ENCODE measurements around the gene CXADR.
"Not testable (repeated sequence)": the region's sequence is repeated elsewhere in the genome, so short reads cannot be mapped to it uniquely, and the experiment has no call there.

Gene CXADR

GRCh38 chr21:17506951-17507350 lies 5.9 kb upstream of the CXADR start:
- no peak for DNase-seq

DNA sequence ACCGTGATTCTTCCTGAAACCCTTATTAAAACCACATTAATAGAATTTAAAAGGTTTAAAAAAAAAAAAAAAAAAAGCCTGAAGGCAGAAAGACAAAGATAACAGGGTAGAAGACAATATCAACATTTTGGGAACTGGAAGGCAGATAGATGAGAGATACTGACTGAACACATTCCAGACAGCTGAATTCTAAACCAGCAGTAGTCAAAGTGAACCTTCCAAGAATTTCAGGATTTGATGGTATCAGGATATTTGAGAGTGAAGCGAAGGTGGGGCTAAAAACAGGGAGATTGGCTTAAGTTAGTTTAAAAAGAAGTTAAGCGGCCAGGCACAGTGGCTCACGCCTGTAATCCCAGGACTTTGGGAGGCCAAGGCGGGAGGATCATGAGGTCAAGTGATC lies 5.3 kb upstream of the CXADR start:
- no peak for DNase-seq

- peak; percentile 11 for DNase-seq
Measured at GRCh38 chr21:17513214-17514123, 626 bp downstream of the CXADR start.

DNA sequence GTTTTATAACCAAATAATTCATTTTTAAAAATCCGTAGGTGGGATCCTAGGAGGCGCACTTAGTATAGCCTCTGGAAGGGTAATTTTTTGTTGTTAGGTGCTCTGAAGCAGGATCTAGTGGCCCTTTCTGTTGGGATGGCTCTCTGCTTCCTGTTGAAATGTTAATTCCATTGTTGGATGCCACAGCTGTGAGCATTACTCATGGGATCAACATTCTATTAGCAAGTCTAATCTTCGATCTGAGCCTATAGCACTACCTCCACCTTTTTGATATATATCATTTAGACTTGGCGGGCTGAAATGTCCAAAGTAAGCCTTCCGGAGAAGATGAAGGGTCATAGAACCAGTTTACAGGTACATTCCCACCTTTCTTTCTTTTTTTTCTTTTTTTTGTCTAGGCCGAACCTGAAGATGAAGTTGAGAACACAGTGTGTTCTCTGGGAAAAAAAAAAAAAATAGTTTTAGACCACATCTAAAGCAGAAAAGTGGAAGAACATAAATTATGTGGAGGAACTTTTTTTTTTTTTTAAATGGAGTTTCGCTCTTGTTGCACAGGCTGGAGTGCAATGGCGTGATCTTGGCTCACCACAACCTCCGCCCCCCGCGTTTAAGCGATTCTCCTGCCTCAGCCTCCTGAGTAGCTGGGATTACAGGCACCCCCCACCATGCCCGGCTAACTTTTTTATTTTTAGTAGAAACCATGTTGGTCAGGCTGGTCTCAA lies 1.4 kb downstream of the CXADR start:
- DNase-seq = no peak

DNA sequence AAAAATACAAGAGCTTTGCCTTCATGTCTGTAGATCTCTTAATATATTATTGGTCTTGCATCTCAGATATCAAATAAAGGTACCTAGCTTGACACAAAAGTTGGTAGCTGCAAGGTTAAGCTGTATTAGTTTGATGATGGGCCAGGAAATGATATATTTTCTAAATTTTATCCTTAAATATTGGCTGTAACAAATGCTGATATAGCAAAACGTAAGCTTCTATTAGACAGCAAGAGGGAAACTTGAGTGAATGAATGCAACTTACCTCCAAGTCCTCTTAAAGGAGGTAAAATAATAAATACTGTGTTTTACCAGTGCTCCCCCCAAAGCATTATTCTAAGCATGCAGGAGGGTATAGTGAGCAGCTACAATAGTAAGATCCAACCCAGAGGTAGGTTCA lies 4.2 kb downstream of the CXADR start:
- not testable (repeated sequence) for DNase-seq

GRCh38 chr21:17519208-17519738 lies 6.4 kb downstream of the CXADR start:
- no peak for DNase-seq

GRCh38 chr21:17519965-17520609 lies 7.2 kb downstream of the CXADR start:
- no peak for DNase-seq

- no peak for DNase-seq
Measured at GRCh38 chr21:17523007-17523451, 10.2 kb downstream of the CXADR start.

DNA sequence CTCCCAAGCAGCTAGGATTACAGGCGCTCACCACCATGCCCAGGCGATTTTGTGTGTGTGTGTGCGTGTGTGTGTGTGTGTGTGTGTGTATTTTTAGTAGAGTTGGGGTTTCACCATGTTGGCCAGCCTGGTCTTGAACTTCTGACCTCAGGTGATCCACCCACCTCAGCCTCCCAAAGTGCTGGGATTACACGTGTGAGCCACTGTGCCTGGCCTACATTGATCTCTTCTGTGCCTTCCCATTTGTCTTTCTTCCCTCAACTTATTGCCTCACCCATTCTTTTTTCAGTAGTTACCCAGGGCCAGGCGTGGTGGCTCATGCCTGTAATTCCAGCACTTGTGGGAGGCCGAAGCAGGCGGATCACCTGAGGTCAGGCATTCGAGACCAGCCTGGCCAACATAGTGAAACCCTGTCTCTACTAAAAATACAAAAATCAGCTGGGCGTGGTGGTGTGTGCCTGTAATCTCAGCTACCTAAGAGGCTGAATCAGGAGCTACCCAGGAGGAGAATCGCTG lies 11.2 kb downstream of the CXADR start:
- not testable (repeated sequence) for DNase-seq

DNA sequence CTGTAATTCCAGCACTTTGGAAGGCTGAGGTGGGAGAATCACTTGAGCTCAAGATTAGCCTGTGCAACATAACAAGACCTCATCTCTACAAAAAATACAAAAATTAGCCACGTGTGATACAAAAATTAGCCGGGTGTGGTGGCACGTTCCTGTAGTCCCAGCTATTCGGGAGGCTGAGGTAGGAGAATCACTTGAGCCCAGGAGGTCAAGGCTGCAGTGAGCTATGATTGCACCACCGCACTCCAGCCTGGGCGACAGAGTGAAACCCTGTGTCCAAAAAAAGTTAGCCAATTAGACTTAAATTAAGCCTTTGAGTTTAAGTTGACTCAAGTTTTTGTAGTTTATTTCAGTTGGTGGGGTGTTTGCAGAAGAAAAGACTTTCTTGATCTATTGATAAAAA lies 11.8 kb downstream of the CXADR start:
- no peak for DNase-seq

- no peak for DNase-seq
Measured at GRCh38 chr21:17526776-17527175, 13.9 kb downstream of the CXADR start.

GRCh38 chr21:17527240-17527639 lies 14.4 kb downstream of the CXADR start:
- DNase-seq = no peak

- no peak for DNase-seq
Measured at GRCh38 chr21:17527711-17528110, 14.9 kb downstream of the CXADR start.

DNA sequence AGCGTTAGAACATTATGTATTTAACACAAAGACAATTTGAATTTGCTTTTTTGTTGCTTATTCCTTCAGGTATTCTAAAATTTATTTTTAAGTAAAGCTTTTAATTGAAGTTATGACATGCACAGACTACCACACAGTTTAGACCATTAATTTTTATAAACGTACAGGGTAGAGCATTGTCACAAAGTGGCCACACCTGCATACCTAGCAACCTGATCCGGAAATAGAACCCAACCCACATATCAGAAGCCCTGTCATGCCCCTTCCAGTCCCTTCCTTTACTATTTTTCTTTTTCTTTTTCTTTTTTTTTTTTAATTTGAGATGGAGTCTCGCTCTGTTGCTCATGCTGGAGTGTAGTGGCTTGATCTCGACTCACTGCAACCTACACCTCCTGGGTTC lies 16.8 kb downstream of the CXADR start:
- no peak for DNase-seq

- no peak for DNase-seq
Measured at GRCh38 chr21:17532292-17532691, 19.4 kb downstream of the CXADR start.

DNA sequence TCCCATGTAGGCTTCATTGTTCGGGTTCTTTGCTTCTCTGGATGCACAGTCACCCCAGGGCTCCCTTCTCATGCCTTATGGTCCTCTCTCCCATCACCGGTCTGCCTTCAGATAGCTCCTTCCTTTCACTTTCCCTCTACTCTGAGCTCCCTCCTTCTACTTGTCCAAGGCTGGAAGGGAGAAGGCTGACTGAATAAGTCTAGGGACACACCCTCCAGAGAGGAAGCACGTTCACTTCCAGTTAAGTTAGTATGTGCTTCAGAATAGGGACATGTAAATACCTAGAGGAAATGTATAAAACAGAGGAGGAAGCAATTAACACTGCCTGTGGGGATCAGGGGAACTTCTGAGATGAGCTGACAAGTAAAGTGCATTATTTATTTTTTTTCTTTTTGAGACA lies 23.5 kb downstream of the CXADR start:
- DNase-seq = no peak

DNA sequence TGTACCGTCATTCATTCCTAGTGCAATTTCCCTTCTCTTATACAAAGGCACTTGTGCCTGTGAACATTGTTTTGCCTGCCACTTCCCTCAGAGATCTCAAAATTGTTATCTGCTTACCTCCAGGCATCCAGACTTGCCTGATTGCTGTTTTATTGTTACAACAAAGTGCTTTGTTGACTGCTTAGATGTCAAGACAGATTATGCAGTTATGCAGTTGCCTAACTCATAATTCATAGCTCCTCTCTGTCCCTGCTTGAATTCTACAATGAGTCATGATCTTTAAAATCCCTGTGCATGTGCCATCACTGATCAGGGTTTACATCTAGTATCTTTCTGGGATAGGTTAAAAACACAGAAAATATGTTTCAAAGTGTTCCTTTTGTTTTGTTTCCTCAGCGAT lies 24.5 kb downstream of the CXADR start:
- DNase-seq = no peak

DNA sequence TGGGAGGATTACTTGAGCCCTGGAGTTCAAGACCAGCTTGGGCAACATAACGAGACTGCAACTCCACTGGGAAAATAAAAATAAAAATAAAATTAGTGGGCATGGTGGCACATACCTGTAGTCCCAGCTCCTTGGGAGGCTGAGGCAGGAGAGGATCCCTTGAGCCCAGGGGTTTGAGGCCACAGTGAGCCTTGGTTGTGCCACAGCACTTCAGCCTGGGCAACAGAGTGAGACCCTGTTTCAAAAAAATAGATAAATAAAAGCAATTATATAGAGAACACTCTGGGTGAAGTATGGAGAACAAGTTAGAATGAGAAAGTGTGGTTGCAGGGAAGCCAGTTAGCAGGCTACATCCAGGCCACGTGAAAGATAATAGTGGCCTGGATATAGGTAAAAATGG lies 25.7 kb downstream of the CXADR start:
- no peak for DNase-seq

DNA sequence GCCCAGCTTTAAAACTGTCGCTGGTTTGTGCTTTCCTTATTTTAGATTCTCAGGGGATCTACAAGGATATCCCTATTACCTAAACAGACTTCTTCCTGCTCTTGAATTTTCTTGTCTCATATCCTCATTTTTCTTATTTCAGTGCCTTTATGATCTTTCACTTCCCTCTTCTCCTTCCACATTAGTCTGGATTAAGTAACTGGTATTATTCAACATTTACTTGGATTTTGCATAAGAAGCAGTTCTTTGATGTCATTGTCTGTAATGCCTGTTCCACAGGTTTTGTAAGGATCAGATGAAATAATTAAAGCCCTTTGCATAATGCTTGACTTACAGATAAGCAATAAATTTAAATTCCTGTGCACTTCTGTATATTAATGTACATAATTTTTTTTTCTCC lies 26.5 kb downstream of the CXADR start:
- no peak for DNase-seq

GRCh38 chr21:17539743-17540341 lies 27.0 kb downstream of the CXADR start:
- DNase-seq = no peak

DNA sequence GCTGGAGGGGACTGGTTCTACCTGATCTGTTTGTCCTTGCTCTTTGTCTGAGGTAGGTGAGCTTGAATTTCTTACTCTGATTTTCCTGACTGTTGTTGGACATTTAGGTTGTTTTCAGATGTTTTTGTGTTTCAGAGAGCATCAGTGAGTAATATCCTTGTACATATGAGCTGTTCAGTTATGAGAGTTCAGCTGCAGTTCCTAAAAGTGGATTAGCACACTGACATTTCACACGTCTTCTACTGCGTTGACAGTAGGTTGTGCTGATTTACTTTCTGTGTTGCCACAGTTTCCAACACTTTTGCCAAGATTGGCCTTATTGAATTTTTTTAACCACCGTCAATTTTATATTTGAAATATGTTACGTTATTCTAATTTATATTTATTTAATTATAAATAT lies 27.7 kb downstream of the CXADR start:
- DNase-seq = no peak

DNA sequence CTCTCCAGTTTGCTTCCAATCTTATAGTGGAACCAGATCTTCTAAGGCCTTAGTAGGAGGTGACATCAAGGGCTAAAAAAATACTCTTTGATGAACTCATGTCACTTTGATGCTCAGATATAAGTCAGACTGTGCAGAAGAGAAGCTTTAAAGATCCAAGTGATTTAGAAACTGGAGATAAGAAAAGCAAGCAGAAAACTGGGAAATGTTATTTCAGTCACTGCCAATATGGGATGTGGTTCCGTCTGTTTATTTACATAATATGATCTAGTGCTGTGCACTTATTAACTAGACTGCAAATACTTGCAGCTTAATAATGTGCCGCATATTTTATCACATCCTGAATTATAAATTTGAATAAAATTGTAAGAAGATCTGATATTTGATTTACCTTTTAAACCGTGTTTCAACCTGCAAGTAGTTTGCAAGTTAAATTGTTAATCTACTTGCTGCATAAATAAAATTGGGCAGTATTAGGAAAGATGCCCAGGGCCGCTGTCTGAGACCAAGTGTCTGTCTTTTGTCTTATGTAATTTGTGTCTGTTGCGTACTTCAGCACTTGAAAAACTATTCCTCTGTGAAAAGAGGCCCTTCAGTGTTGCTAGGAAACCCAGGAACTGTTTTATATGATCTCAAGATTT lies 29.6 kb downstream of the CXADR start:
- DNase-seq = no peak

Measured in T-helper 9 cell (primary cell).